Endothelial cell of hepatic sinusoid (primary cell): Measurements from ENCODE around the gene TNFRSF12A.

ENCODE experiments used
- in situ Hi-C: cut with HindIII; loops from 2 replicates; pipeline ENCODE4 v1.10.0; 2017; ENCODE audit warnings: low sequenced_read_pairs

Gene TNFRSF12A

DNA sequence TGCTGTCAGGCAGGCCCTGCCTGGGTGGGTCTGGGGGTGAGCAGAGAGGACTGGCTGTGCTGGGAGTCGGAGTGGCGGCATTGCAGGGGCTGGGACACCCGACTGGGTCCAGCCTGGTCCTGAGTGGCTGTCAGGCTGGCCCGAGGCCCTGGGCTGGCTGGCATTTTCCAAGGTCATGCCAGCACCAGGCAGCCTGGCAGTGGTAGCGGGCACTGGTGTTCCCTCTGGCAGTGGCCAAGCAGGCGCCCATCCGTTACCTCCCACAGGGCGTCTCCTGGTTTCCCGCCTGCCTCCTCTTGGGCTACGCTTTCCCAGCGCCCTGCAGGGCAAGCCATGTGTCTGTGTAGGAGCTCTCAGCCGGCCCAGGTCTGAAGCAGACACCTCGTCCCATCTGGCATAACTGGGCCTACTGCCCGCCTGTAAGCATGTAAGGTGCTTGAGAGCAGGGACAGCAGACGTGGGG is 34.2 kb upstream of the TNFRSF12A start:
- in situ Hi-C loops: no loop called here

DNA sequence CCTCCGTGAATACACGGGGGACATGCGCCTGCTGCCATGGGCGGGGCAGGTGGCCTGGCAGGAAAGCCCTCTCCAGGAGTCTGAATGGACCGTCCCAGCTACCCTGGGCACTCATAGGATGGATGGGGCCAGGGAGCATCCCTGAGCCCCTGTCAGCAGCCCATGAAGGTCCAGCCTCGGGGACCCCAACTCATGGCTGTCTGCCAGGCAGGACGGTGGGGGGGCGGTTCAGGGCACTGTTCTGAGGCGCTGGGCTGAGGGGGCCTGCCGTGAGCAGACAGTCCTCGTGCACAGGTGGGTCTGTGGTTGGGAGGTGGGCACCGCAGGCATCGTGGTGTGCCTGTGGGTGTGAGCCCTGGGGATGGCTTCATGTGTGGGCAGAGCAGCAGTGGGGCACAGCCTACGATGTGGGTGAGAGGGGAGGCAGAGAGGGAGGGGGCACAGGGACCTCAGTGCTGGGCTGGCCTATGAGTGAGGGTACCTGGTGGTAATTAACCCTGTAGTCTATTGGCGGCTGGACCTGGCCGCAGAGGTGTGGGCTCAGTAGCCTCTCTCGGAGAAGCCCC is 33.5 kb upstream of the TNFRSF12A start:
- in situ Hi-C loops: no loop called here

DNA sequence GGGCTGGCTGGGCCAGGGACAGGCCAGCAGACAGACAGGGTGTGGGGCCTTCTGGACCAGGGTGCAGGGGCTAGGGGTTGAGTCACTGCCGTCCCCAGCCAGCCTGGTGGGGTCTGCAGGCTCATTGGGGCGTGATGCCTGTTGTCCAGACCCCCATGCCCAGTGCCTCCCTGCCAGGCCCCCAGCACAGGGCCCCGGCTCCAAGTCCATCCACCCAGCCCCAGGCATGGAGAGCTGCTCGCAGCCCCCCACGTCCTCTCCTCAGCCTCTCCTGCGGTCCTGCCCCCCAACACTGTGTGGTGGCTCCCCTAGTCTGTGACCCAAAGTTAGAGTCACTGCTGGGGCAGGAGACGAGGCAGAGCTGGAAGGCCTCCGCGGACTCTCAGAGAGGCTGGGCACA is 32.9 kb upstream of the TNFRSF12A start:
- in situ Hi-C loops: no loop called here

DNA sequence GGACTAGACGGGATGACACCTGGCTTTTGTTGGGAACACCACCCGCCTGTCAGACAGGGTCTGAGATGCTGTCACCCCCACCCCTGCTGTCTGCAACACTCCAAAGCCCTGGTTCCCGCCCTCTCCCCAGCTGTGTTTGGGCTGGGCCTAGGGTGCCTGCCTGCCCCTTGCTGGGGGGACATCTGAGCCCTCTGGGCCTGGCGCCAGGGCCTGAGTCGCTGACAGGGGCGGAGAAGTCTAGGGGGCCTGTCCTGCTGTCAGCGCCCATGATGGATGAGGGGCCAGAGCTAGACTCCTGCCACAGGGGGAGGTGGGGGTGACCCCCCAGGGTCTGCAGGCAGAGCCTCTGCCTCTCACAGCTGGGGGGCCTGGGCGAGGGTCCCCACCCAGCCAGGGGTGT is 32.3 kb upstream of the TNFRSF12A start:
- in situ Hi-C loops: no loop called here

DNA sequence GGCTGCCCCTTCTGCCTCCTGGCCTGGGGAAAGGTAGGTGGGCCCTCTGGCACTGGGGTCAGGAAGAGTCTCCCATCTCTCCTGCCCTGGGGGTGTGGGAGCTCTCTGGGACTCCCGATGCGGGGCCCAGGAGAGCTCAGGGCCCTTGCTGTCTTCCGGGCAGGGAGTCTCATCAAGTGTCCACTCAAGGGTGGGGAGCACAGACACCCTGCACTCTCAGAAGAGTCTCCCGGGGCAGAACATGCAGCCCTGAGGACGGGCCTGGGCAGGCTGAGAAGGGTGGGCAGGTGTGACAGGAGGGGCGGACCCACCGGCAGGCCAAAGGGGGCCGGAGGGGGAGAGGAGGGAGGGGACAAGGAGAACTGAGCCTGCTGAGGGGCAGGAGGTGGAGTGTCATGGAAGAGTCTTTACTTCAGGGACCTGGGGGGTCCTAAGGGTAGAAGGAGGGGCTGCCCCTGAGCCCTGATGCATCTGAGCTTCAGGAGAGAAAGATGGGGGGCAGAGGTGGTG is 31.5 kb upstream of the TNFRSF12A start:
- in situ Hi-C loops: no loop called here

DNA sequence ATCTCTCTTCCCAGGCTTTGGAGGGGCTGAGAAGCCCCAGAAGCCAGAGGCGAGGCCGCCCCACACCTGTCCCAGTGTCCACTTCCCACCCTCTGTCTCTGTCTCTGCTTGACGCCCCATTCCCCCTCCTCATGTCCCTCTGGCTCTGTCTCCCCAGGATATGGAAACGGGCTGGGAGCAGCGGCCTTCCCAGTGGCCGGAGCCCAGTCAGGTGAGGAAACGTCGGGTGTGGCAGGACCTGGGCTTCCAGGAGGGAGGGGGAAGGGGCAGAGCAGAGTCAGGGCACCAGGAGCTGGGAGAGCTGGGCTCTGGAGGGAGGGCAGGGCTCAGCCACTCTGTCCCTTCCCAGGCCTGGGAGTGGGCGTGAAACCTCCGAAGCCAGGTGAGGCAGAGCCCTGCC is 29.3 kb upstream of the TNFRSF12A start:
- in situ Hi-C loops: no loop called here

DNA sequence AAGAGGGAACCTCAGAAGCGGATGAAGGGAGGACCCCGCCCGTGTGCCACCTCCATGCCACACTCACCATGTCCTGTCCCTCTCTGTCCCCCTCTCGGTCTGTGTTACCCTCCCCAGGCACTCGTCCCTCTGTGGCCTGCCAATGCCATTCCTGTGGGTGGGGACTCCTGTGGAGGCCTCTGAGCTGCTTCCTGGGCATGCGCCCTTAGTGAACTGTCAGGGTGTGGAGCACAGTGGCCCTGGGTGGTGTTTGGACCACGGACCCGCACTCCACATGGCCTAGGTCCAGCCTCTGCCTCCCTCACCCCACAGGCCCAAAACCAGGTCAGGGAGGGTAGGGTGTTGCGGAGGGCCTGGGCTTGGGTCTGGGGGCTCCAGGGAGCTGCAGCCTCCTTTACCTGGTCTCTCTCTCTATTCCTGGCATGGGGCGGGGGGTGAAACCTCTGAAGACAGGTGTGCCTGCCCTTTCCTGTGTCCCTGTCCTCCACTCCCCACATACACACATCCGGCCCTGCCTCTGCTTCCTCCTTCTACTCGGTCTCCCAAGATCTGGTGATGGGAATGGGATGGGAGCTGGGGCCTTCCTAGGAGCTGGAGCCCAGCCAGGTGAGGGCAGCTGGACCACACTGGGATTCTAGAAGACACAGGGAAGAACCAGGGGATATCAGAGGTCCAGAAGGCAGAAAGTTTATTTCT is 28.5 kb upstream of the TNFRSF12A start:
- in situ Hi-C loops: no loop called here

DNA sequence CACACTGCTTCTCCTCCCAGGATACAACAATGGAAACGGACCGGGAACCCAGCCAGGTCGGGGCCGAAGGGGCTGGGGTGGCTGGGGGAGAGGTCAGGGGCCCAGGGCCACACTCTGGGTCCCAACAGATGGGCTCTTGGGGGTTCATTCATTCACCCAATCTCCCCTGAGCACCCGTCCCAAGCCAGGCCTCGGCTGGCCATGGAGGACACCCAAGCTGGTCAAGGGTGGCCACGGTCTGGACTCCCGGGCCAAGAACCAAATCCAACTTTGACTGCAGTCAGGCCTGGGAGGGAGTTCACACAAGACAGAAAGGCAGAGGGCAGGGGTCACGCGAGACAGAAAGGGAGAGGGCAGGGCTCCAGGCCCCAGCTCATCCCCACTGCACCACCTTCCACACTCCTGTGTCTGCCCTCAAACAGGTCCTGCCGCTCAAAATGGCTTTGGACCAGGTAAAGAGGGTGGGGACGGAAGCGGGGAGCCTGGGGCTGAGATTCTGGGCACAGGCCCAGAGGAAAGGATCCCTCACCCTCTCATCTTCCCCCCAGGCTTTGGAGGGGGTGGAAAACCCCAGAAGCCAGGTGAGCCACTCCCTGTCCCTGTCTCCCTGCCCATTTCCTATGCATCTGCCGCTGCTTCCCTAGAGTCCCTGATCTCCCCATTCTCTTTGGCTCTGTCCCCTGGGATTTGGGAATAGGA is 27.6 kb upstream of the TNFRSF12A start:
- in situ Hi-C loops: no loop called here

DNA sequence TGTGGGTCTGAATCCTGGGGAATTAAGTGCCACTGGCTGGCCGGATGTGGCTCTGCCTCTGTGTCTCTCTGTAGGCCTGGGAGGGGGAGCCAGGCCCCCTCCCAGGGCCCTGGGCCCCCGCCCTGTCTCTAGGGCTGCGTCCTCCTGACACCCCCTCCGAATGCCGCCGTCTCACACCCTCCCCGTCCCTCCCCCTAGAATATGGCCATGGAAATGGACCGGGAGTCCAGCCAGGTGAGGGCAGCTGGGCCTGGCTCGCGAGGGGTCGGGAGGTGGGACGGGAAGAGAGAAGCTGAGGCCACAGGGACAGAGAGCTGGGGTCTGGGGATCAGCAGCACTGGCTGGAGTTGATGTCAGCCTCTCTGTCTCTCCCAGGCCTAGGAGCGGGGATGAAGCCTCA is 23.9 kb upstream of the TNFRSF12A start:
- in situ Hi-C loops: no loop called here

DNA sequence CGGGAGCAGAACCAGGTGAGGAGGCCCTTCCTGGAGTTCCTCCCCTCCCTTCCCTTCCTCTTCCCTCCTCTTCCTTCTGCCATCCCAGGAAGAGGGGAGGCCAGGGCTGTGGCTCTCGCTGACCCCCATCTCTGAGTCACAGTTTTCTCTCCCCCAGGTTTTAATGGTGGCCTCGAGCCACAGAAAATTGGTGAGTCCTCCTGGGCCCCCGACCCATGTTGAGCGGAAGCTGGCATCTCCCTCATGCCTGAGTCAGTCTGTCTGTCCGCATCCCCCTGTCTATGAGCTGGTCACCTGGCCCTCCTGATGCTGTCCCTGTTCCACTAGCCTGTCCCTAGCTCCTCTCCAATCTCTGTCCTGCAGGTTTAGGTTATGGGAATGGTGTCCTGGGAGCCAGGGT is 20.2 kb upstream of the TNFRSF12A start:
- in situ Hi-C loops: no loop called here

DNA sequence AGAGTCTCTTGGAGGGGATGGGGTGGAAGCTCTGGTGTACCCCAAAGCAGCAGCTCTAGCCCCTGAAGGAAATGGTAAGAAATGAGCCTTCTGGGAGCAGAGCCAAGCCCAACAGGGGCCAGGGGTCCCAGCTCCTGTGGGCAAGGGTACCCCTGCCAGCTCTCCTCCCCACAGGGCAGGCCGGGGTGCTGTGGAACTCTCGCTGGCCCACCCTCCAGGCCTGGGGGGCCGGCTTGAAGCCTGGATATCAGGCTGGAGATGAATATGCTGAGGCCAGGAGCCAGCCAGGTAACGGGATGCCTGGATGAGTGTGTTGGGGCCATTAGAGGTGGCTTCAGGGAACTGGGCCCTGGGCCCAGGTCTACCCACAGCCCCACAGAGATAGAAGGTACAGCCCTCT is 19.6 kb upstream of the TNFRSF12A start:
- in situ Hi-C loops: no loop called here

DNA sequence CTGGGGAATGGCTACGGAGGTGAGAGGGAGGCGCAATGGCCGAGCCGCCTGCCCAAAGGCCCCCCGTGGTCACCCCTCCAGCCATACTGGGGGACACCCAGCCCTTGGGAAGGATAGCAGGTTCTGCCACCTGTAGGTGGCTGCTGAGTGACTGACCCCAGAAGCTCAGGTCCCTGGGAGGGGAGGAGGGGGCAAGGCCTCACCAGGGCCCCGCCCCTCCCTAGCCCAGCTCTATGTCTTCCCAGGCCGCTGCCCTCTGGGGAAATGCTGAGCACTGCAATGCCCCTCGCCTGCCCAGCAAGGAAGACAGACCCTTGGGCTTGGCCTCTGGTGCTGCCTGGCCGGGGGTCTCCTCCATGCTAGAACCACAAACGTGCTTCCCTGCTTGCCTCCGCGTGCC is 18.9 kb upstream of the TNFRSF12A start:
- in situ Hi-C loops: no loop called here

DNA sequence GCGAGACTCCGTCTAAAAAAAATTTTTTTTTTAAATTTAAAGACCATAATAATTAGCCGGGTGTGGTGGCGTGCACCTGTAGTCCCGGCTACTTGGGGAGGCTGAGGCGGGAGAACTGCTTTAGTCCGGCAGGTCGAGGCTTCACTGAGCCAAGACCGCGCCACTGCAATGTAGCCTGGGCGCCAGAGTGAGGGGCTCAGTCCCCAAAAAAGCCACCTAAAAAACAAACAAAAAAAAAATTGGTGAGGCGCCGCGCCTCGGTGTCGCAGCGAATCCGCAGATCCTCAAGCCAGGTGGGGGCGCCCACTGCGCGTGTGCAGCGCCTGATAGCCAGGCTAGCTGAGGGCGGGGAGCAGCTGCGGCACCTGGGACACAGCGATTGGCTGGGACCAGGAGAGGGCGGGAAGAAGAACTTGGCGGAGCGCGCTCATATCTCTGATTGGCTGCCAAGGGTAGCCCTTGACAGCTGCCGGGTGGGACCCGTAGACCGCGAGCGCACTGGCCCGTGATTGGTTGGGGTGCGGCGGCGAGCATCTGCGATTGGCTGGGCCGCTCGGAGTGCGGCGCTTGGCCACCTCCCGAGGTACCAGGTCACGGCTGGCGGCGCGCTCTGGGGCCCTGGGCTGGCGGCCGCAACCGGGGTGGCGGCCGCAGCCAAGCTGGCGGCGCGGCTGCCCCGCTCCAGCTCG is 16.4 kb upstream of the TNFRSF12A start:
- in situ Hi-C loops: no loop called here

DNA sequence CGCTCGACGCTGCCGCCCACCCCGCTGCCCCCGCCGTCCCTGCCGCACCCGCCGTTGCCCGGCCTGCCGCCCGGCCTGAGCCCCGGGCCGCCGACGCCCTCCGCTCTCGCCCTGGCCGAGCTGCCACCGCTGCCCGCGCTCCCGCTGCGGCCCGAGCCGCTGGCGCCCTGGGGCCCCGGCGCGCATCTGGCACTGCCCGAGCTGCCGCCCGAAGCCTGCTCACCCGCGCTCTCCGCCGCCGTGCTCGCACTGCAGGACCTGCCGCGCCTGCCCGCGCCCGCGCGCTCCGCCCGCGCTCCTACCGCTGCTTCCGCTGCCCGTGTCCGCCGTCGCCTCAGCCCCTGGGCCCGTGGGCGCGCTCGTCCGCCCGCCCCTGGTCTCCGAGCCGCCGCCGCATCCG is 15.8 kb upstream of the TNFRSF12A start:
- in situ Hi-C loops: no loop called here

DNA sequence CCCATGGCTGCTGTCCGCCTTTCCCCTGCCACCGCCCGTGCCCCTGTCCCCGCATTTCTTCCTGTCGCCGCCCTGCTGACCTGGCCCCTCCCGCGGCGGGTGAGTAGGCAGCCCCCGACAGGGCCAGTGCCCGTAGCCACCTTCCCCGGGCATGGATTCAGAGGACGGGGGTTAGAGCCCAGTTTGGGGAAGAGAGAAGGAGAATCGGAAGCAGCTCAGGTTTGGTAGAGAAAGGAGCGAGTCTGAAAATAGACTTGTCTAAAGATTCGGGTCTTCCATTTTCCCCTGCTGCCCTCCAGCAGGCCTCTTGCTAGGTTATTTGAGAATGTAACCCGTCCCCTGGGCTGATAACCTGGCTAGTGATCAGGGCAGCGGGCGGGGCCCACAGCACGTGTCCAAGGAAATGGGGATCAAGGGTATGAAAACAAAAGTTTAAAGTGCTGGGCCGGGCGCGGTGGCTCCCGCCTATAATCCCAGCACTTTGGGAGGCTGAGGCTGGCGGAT is 15.3 kb upstream of the TNFRSF12A start:
- in situ Hi-C loops: no loop called here

DNA sequence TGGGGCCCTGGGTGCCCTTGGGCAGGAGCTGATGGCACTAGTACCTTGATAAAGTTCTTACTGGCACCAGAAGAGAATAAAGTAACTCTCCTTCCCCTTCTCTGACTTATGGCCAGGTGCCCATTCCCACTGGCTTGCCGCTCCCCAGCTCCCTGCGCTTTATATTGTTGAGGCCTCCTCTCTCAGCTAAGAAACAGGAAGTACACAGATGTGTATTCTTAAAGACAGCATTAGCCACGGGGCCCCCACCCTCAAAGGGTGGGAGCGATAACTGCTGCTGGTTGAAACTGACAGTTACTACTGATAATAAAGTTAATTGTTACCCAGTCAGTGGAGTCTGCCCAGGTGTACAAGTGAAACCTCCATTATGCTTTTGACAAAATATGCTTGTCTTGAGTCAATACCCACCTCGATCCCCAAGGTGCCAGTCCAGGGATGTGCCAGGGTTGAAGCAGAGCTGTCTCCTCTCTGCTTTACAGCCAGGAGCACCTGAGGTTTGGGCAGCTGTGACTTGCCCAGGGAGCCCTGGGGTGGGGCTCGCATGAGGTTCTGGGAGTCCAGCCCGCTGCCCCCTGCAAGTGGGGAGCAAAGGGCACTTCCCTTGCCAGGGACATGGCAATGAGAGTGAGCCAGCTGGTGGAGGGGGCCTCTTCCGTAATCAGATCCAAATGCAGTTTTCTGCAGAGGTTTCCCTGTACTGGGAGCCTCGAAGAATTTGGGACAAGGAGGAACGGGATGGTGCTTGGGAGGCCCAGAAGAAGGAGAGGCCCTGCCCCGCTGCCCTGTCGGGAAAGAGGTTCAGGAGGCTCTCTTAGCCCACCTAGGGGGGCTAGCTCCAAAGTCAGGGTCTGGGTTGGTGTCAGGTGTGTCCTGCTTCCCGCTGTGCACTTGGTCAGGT is 12.9 kb upstream of the TNFRSF12A start:
- in situ Hi-C loops: no loop called here

DNA sequence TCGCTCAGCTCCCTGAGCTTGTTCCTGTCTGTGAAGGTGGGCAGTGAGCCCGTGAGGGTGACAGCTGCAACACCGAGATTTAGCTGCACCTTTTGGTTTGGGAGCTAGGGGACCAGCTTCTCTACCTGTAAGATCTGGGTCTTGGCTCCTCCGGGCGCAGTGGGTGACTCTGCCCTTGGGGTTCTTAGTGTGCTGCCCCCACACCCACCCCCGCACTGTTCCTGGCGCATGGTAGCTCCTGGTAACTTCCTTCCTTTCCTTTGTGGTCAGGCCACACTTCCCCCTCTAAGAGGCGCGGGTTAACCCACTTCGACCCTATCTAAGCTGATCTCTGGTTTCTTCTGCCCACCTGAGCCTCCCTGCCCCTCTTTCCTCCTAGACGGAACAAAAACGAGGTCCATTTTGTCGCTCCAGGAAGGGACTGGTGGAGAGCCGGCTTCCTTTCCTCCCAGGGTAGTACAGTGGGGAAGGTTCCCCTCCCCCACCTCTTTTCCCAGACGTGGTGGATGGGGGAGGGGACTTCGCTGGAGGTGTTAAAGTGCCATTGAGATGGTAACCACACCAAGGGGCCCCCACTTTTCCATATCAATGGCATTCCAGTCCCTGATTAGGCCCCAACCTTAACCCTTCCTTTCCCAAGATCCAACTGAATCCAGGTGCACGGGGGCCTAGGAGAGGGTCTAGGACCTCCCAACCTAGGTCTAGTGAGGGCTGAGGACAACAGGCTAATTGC is 12.0 kb upstream of the TNFRSF12A start:
- in situ Hi-C loops: no loop called here

DNA sequence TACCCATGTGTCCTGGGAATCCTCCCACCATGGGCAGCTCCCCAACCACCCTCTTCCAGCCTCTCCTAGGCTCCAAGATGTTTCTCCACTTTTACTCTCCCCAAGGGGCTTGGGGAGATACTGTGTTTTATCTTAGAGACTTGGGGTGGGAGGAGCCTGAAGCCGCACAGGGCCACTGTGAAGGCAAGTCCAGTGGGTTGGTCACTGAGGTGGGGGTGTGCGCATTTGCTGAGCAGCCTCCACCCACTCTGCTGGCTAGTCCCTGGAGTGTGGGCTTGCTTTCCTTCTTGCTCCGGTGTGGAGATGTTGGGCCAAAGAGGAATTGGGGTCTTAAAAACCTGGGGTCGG is 11.5 kb upstream of the TNFRSF12A start:
- in situ Hi-C loops: no loop called here

DNA sequence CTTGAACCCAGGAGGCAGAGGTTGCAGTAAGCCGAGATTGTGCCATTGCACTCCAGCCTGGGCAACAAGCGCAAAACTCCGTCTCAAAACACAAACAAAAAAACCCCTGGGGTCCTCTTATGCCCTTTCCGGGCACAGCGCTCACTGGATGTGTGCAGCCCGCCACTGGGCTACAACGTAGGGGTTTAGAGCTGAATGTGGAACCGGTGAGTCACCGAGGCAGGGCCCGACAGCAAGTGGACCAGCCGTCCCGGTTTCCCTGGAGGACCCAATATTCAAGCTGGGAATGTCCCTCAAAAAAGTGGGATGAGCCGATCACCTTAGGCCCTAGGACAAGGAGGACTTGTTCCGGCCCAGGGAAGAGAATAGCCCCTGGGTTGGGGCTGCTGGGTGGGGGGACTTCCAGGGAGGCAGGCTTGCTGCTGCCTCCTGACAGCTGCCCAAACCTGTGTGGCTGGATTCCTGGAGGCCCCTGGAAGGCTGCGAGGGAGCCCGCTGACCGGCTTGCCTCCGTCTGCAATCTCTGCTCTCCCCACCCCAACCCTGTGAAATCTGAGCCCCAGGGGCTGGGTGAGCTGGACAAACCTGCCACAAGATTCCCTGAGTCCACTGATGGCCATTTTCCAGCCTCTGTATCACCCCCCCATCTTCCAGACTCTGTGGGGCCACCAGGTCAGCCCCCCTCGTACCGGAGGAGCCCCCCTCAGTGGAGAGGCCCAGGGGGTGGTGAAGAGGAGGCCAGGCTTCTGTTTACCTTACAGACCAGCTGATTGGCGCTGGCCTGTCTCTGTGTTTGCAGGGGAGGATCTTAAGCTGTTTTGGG is 10.4 kb upstream of the TNFRSF12A start:
- in situ Hi-C loops: no loop called here
